GM23338 (cell line): ENCODE data around the gene GLOD5. TPM values are rescaled to one million over a fixed set of nuclear protein-coding genes. Genes with fewer than 3 reads are reported as not detected.

ENCODE experiments used
- ATAC-seq: fragments of 200-7000 bp; cut with Tn5 transposase; 3 replicates; pipeline ENCODE4 v1.9.1; 2020
- DNase-seq: peaks from one replicate; pipeline ENCODE4 v3.0.0-alpha.2; 2015; ENCODE audit warnings: low spot score
- H2AFZ ChIP-seq: fragments of 200-600 bp; sonication (generic); 2 replicates; pipeline ENCODE4 v1.8.0; 2016; ENCODE audit warnings: antibody characterized with exemption, mild to moderate bottlenecking, moderate library complexity
- H3F3A ChIP-seq: fragments of 200-600 bp; sonication (generic); replicated peaks from 2 replicates; pipeline ENCODE4 v1.8.0; 2017; ENCODE audit warnings: antibody characterized with exemption, mixed run types, low read depth
- H3K27ac ChIP-seq: fragments of 200-600 bp; sonication (generic); 2 replicates; pipeline ENCODE4 v1.6.1; 2016; ENCODE audit warnings: low read depth
- H3K27me3 ChIP-seq: fragments of 200-600 bp; sonication (generic); 2 replicates; pipeline ENCODE4 v1.8.0; 2016; ENCODE audit warnings: mild to moderate bottlenecking, mixed run types, moderate library complexity; ENCODE audit not compliant: insufficient read depth
- H3K36me3 ChIP-seq: fragments of 200-600 bp; sonication (generic); 2 replicates; pipeline ENCODE4 v1.8.0; 2016; ENCODE audit warnings: mild to moderate bottlenecking; ENCODE audit not compliant: insufficient read depth
- H3K4me1 ChIP-seq: fragments of 200-600 bp; sonication (generic); 2 replicates; pipeline ENCODE4 v1.8.0; 2016; ENCODE audit warnings: mild to moderate bottlenecking, moderate library complexity; ENCODE audit not compliant: insufficient read depth
- H3K4me2 ChIP-seq: fragments of 200-600 bp; sonication (generic); 2 replicates; pipeline ENCODE4 v1.7.1; 2017; ENCODE audit warnings: mixed run types
- H3K4me3 ChIP-seq: fragments of 200-600 bp; sonication (generic); 2 replicates; pipeline ENCODE4 v1.6.1; 2016; ENCODE audit warnings: mixed run types
- H3K79me2 ChIP-seq: fragments of 200-600 bp; sonication (generic); replicated peaks from 2 replicates; pipeline ENCODE4 v1.8.0; 2017; ENCODE audit warnings: mild to moderate bottlenecking; ENCODE audit not compliant: insufficient read depth
- H3K9me2 ChIP-seq: fragments of 200-600 bp; sonication (generic); 2 replicates; pipeline ENCODE4 v1.8.0; 2017; ENCODE audit not compliant: insufficient read depth
- H4K20me1 ChIP-seq: fragments of 200-600 bp; sonication (generic); replicated peaks from 2 replicates; pipeline ENCODE4 v1.8.0; 2017; ENCODE audit warnings: mild to moderate bottlenecking; ENCODE audit not compliant: insufficient read depth
- H3K27ac Mint-ChIP-seq: 2 replicates; pipeline ENCODE4 v1.8.0; 2020; ENCODE audit warnings: inconsistent platforms, mild to moderate bottlenecking, moderate library complexity, mixed read lengths
- H3K27me3 Mint-ChIP-seq: 3 replicates; pipeline ENCODE4 v1.8.0; 2022; ENCODE audit warnings: low read depth, mild to moderate bottlenecking, moderate library complexity, mixed read lengths, inconsistent platforms; ENCODE audit not compliant: insufficient read depth, poor library complexity
- H3K36me3 Mint-ChIP-seq: 3 replicates; pipeline ENCODE4 v1.8.0; 2021; ENCODE audit warnings: low read depth, mild to moderate bottlenecking, inconsistent platforms, moderate library complexity, mixed read lengths
- H3K4me1 Mint-ChIP-seq: 3 replicates; pipeline ENCODE4 v1.8.0; 2020; ENCODE audit warnings: mild to moderate bottlenecking, inconsistent platforms, mixed read lengths
- H3K4me3 Mint-ChIP-seq: 3 replicates; pipeline ENCODE4 v1.8.0; 2021; ENCODE audit warnings: moderate library complexity, mild to moderate bottlenecking, inconsistent platforms, mixed read lengths
- H3K9me3 Mint-ChIP-seq: 3 replicates; pipeline ENCODE4 v1.8.0; 2020; ENCODE audit warnings: moderate library complexity, mild to moderate bottlenecking, inconsistent platforms, mixed read lengths
- CTCF ChIP-seq, 2 experiments: fragments of 200-600 bp in 1 of 2; sonication (generic) in 1 of 2; conservative IDR thresholded peaks; 2 replicates each; pipeline versions ENCODE4 v1.5.1 to v1.6.1; 2016 to 2017; ENCODE audit warnings: antibody characterized with exemption in 2 of 2, low read depth in 2 of 2, mild to moderate bottlenecking in 2 of 2, moderate library complexity in 1 of 2
- ETS1 ChIP-seq: IDR thresholded peaks from 2 replicates; pipeline ENCODE4 v1.6.1; 2016; ENCODE audit warnings: antibody characterized with exemption
- EZH2 ChIP-seq: fragments of 200-600 bp; sonication (generic); IDR thresholded peaks from one replicate; pipeline ENCODE4 v1.8.0; 2017; ENCODE audit warnings: antibody characterized with exemption, mild to moderate bottlenecking, low read depth; ENCODE audit not compliant: unreplicated experiment
- REST ChIP-seq: IDR thresholded peaks from one replicate; pipeline ENCODE4 v1.6.1; 2018; ENCODE audit warnings: antibody characterized with exemption; ENCODE audit not compliant: unreplicated experiment
- STAT1 ChIP-seq: IDR thresholded peaks from one replicate; pipeline ENCODE4 v1.6.1; 2016; ENCODE audit warnings: antibody characterized with exemption; ENCODE audit not compliant: unreplicated experiment
- ZNF462 ChIP-seq: fragments of 250-450 bp; sonication (Bioruptor Pico); IDR thresholded peaks from 2 replicates; pipeline ENCODE4 v1.5.0; 2020; ENCODE audit warnings: mild to moderate bottlenecking, moderate library complexity
- polyA plus RNA-seq: library from polyadenylated mRNA; unstranded; fragments of >200 nt; fragmentation: Nextera tagmentation; extraction: Ambion mirVana; gene quantifications from 2 replicates; pipeline ENCODE4 v1.2.1, GENCODE V29; 2016
- total RNA-seq: library from RNA; depleted of rRNA; stranded (reverse); fragments of >200 nt; shearing (Covaris generic); gene quantifications from 2 replicates; pipeline ENCODE4 v1.2.3, GENCODE V29; 2014

GLOD5 gene
- total and polyA plus RNA-seq, 2 experiments from 2014 or later: not detected

GRCh38 chrX:48786341-48786800 lies 24.8 kb downstream of the GLOD5 start, which contains the start of gene GATA1:
Gene GATA1, plus strand, starts transcription at chrX:48786590. Its CDS starts 4,520 bp downstream, at chrX:48791110.
- TF ChIP-seq REST: no peak
- no peak for TF ChIP-seq CTCF (conservative IDR thresholded peaks at IDR 0.05; ENCODE audit: low read depth in 2 of 2)
- no peak for TF ChIP-seq EZH2
- TF ChIP-seq STAT1: no peak
- no peaks in the 10 kb centered on the region; the same call in 2 of the 3 replicates for H3K4me1 Mint-ChIP-seq
- H3K27ac Mint-ChIP-seq: no peak within 1 kb of the TSS; the same call in 1 of the 2 replicates
- H3K4me2 ChIP-seq: no peak within 1 kb of the TSS
- no peaks in the 10 kb centered on the region for H4K20me1 ChIP-seq
- no peak within 1 kb of the TSS for H3K4me3 ChIP-seq
- no peaks in the 10 kb centered on the region for H3K9me2 ChIP-seq
- no peak within 1 kb of the TSS for H2AFZ ChIP-seq
- H3K4me3 Mint-ChIP-seq: no peak within 1 kb of the TSS
- no peak for ATAC-seq
- DNase-seq: no peak
- no peaks in the 10 kb centered on the region for H3K27me3 ChIP-seq
- H3K79me2 ChIP-seq: no peaks in the 10 kb centered on the region
- no peaks in the 10 kb centered on the region for H3F3A ChIP-seq
- H3K36me3 ChIP-seq: no peaks in the 10 kb centered on the region
- no peak within 1 kb of the TSS for H3K27ac ChIP-seq
- no peaks in the 10 kb centered on the region; the same call in 2 of the 3 replicates for H3K36me3 Mint-ChIP-seq
- H3K4me1 ChIP-seq: no peaks in the 10 kb centered on the region
- H3K27me3 Mint-ChIP-seq: peaks cover 4% of the 10 kb centered on the region
- H3K9me3 Mint-ChIP-seq: no peaks in the 10 kb centered on the region; the same call in 1 of the 3 replicates

GRCh38 chrX:48786825-48787504 lies 25.4 kb downstream of the GLOD5 start:
- H3K27me3 Mint-ChIP-seq: peaks cover 5% of the 10 kb centered on the region
- H3K9me3 Mint-ChIP-seq: no peaks in the 10 kb centered on the region; the same call in 1 of the 3 replicates
- Histone ChIP-seq H3K4me1 (no peaks in the 10 kb centered on the region), H4K20me1 (no peaks in the 10 kb centered on the region), H3K27me3 (no peaks in the 10 kb centered on the region), H3K4me2 (no peak overlapping the region), H3K27ac (no peak overlapping the region), H3K4me3 (no peak overlapping the region), H3F3A (no peaks in the 10 kb centered on the region), H3K79me2 (no peaks in the 10 kb centered on the region), H3K36me3 (no peaks in the 10 kb centered on the region), H2AFZ (no peak overlapping the region), H3K9me2 (no peaks in the 10 kb centered on the region)
- H3K4me1 Mint-ChIP-seq: no peaks in the 10 kb centered on the region; the same call in 2 of the 3 replicates
- DNase-seq: no peak
- no peak overlapping the region; the same call in 1 of the 2 replicates for H3K27ac Mint-ChIP-seq
- no peak overlapping the region for H3K4me3 Mint-ChIP-seq
- no peak for ATAC-seq
- no peaks in the 10 kb centered on the region; the same call in 2 of the 3 replicates for H3K36me3 Mint-ChIP-seq
- TF ChIP-seq STAT1: no peak
- no peak for TF ChIP-seq ZNF462 (CRISPR knock-in tag)
- TF ChIP-seq ETS1: no peak
